H9 (cell line): ENCODE data around the gene CYB561D1. TPM values are rescaled to one million over a fixed set of nuclear protein-coding genes. Genes with fewer than 3 reads are reported as not detected.

Experiments used
- DNase-seq: peaks from one replicate; pipeline ENCODE4 v3.0.0-alpha.2; 2017
- H2AFZ ChIP-seq: one replicate; pipeline ENCODE4 v1.6.1; 2013; ENCODE audit warnings: mild to moderate bottlenecking, low read length, control low read depth, moderate library complexity
- H2AK5ac ChIP-seq: 2 replicates; pipeline ENCODE4 v1.6.1; 2013; ENCODE audit warnings: low read length, control low read depth, mixed read lengths; ENCODE audit not compliant: insufficient read length
- H2BK120ac ChIP-seq: one replicate; pipeline ENCODE4 v1.6.1; 2013; ENCODE audit warnings: low read depth, mild to moderate bottlenecking, low read length, control low read depth, inconsistent platforms; ENCODE audit not compliant: poor library complexity, severe bottlenecking
- H2BK12ac ChIP-seq: 2 replicates; pipeline ENCODE4 v1.6.1; 2013; ENCODE audit warnings: low read length, control low read depth, mixed read lengths, low read depth; ENCODE audit not compliant: insufficient read length
- H2BK15ac ChIP-seq: 2 replicates; pipeline ENCODE4 v1.6.1; 2013; ENCODE audit warnings: low read depth, low read length, control low read depth
- H2BK20ac ChIP-seq: one replicate; pipeline ENCODE4 v1.6.1; 2013; ENCODE audit warnings: low read depth, mild to moderate bottlenecking, low read length, control low read depth, inconsistent platforms; ENCODE audit not compliant: poor library complexity, severe bottlenecking
- H2BK5ac ChIP-seq: 2 replicates; pipeline ENCODE4 v1.6.1; 2013; ENCODE audit warnings: low read length, control low read depth, mixed read lengths; ENCODE audit not compliant: insufficient read length
- H3K14ac ChIP-seq: 2 replicates; pipeline ENCODE4 v1.6.1; 2013; ENCODE audit warnings: low read length, control low read depth; ENCODE audit not compliant: insufficient read depth
- H3K18ac ChIP-seq: 2 replicates; pipeline ENCODE4 v1.6.1; 2013; ENCODE audit warnings: low read depth, mild to moderate bottlenecking, mixed read lengths, low read length, control low read depth; ENCODE audit not compliant: insufficient read length
- H3K23ac ChIP-seq: 2 replicates; pipeline ENCODE4 v1.6.1; 2013; ENCODE audit warnings: low read length, control low read depth, mixed read lengths, low read depth; ENCODE audit not compliant: insufficient read length
- H3K23me2 ChIP-seq: 2 replicates; pipeline ENCODE4 v1.6.1; 2013; ENCODE audit warnings: low read depth, mild to moderate bottlenecking, mixed read lengths, low read length, control low read depth; ENCODE audit not compliant: insufficient read length, poor library complexity, severe bottlenecking
- H3K27ac ChIP-seq: 2 replicates; pipeline ENCODE4 v1.5.1; 2013; ENCODE audit warnings: low read length, control low read depth, mixed read lengths, low read depth; ENCODE audit not compliant: insufficient read length
- H3K27me3 ChIP-seq: 2 replicates; pipeline ENCODE4 v1.6.1; 2013; ENCODE audit warnings: low read length, control low read depth, inconsistent platforms; ENCODE audit not compliant: insufficient read depth
- H3K4ac ChIP-seq: 2 replicates; pipeline ENCODE4 v1.6.1; 2013; ENCODE audit warnings: low read depth, mild to moderate bottlenecking, control low read depth, inconsistent platforms, low read length, moderate library complexity
- H3K4me1 ChIP-seq: 2 replicates; pipeline ENCODE4 v1.6.1; 2013; ENCODE audit warnings: low read length, control low read depth, inconsistent platforms; ENCODE audit not compliant: insufficient read depth
- H3K4me2 ChIP-seq: 2 replicates; pipeline ENCODE4 v1.6.1; 2013; ENCODE audit warnings: low read length, control low read depth, mixed read lengths; ENCODE audit not compliant: insufficient read length, insufficient read depth
- H3K56ac ChIP-seq: 2 replicates; pipeline ENCODE4 v1.6.1; 2013; ENCODE audit warnings: low read depth, mild to moderate bottlenecking, mixed read lengths, low read length, control low read depth; ENCODE audit not compliant: insufficient read length
- H3K79me1 ChIP-seq: 2 replicates; pipeline ENCODE4 v1.6.1; 2013; ENCODE audit warnings: low read depth, mild to moderate bottlenecking, moderate library complexity, low read length, control low read depth, inconsistent platforms; ENCODE audit not compliant: insufficient read depth, poor library complexity, severe bottlenecking
- H3K79me2 ChIP-seq: 2 replicates; pipeline ENCODE4 v1.6.1; 2013; ENCODE audit warnings: low read length, control low read depth, inconsistent platforms; ENCODE audit not compliant: insufficient read depth
- H3K9ac ChIP-seq: 2 replicates; pipeline ENCODE4 v1.6.1; 2013; ENCODE audit warnings: low read length, control low read depth, mixed read lengths; ENCODE audit not compliant: insufficient read length; ENCODE audit errors: extremely low read depth
- H3K9me3 ChIP-seq: one replicate; pipeline ENCODE4 v1.6.1; 2013; ENCODE audit warnings: low read depth, low read length, inconsistent platforms; ENCODE audit not compliant: control insufficient read depth
- H3T11ph ChIP-seq: one replicate; pipeline ENCODE4 v1.6.1; 2013; ENCODE audit warnings: mild to moderate bottlenecking, low read length, control low read depth, inconsistent platforms
- H4K20me1 ChIP-seq: one replicate; pipeline ENCODE4 v1.6.1; 2013; ENCODE audit not compliant: control insufficient read depth, insufficient read length, insufficient read depth
- H4K5ac ChIP-seq: 2 replicates; pipeline ENCODE4 v1.6.1; 2013; ENCODE audit warnings: low read depth, mild to moderate bottlenecking, mixed read lengths, low read length, control low read depth; ENCODE audit not compliant: insufficient read length
- H4K8ac ChIP-seq: replicated peaks from 2 replicates; pipeline ENCODE4 v1.6.1; 2013; ENCODE audit warnings: low read length, control low read depth, mixed read lengths, low read depth; ENCODE audit not compliant: insufficient read length
- H4K91ac ChIP-seq: 2 replicates; pipeline ENCODE4 v1.6.1; 2013; ENCODE audit warnings: low read depth, mild to moderate bottlenecking, moderate library complexity, mixed read lengths, low read length, control low read depth; ENCODE audit not compliant: insufficient read length
- H3K27ac Mint-ChIP-seq, 3 experiments: 2 replicates in 2 of 3; 3 replicates in 1 of 3; pipeline ENCODE4 v1.8.0; 2020 to 2021; ENCODE audit warnings: mixed read lengths in 3 of 3, mild to moderate bottlenecking in 1 of 3, moderate library complexity in 1 of 3
- H3K27me3 Mint-ChIP-seq: 2 replicates; pipeline ENCODE4 v1.8.0; 2021; ENCODE audit warnings: low read depth, mild to moderate bottlenecking, moderate library complexity, mixed read lengths
- H3K36me3 Mint-ChIP-seq, 3 experiments: 2 replicates in 2 of 3; 3 replicates in 1 of 3; pipeline ENCODE4 v1.8.0; 2020 to 2021; ENCODE audit warnings: low read depth in 3 of 3, mixed read lengths in 3 of 3; ENCODE audit not compliant: insufficient read depth in 1 of 3
- H3K4me1 Mint-ChIP-seq, 2 experiments: 2 replicates each; pipeline ENCODE4 v1.8.0; 2020; ENCODE audit warnings: mixed read lengths in 2 of 2
- H3K4me3 Mint-ChIP-seq, 2 experiments: 2 replicates in 1 of 2; 3 replicates in 1 of 2; pipeline ENCODE4 v1.8.0; 2020 to 2021; ENCODE audit warnings: mild to moderate bottlenecking in 2 of 2, mixed read lengths in 2 of 2, moderate library complexity in 1 of 2
- H3K9me3 Mint-ChIP-seq, 2 experiments: 2 replicates in 1 of 2; 3 replicates in 1 of 2; pipeline ENCODE4 v1.8.0; 2020; ENCODE audit warnings: mild to moderate bottlenecking in 2 of 2, mixed read lengths in 2 of 2, moderate library complexity in 1 of 2
- CTCF ChIP-seq: fragments of 200-600 bp; sonication (generic); conservative IDR thresholded peaks from 3 replicates; pipeline ENCODE4 v1.8.0; 2021; ENCODE audit warnings: antibody characterized with exemption, mild to moderate bottlenecking
- WGBS: extraction: QIAGEN DNeasy Blood & Tissue Kit; methylation state at CpG from one replicate; pipeline ENCODE4 v1.1.7; 2013; ENCODE audit warnings: missing lambda C conversion rate, low lambda C conversion rate, mixed read lengths; ENCODE audit not compliant: insufficient read length; ENCODE audit errors: extremely low coverage; 5-methylcytosine and 5-hydroxymethylcytosine counted together
- total RNA-seq: library from RNA; stranded (reverse); gene quantifications from 2 replicates; pipeline ENCODE4 v1.2.1, GENCODE V29; 2021

The CYB561D1 gene
- total RNA-seq, 1 experiment from 2014 or later, result 6.5 TPM

- no peak overlapping the region for H3K18ac ChIP-seq
- peaks cover 3% of the 10 kb centered on the region; the same call in 1 of the 2 replicates for H3K79me2 ChIP-seq
- no peak overlapping the region for H3K9ac ChIP-seq
- H2BK15ac ChIP-seq, result no peak overlapping the region
- H3K4me1 ChIP-seq, result no peaks in the 10 kb centered on the region; the same call in 1 of the 2 replicates
- H2AFZ ChIP-seq, result no peak overlapping the region
- no peak overlapping the region for H3K27ac ChIP-seq
- H3K4ac ChIP-seq, result no peak overlapping the region
- no peak overlapping the region for H3K4me3 Mint-ChIP-seq
- no peaks in the 10 kb centered on the region for H3K9me3 Mint-ChIP-seq
- no peak overlapping the region for H2BK120ac ChIP-seq
- H3K27me3 Mint-ChIP-seq, result peaks cover 4% of the 10 kb centered on the region
- TF ChIP-seq CTCF, result no peak
- H3K23ac ChIP-seq, result no peak overlapping the region
- no peaks in the 10 kb centered on the region for H3K9me3 ChIP-seq
- H4K20me1 ChIP-seq, result no peaks in the 10 kb centered on the region
- no peak overlapping the region for H2BK20ac ChIP-seq
- H3T11ph ChIP-seq, result no peak overlapping the region
- no peak overlapping the region for H2BK5ac ChIP-seq
- no peak overlapping the region for H2BK12ac ChIP-seq
- no peak for DNase-seq
- no CpG with 5 or more reads among the region's 14 CpGs for WGBS
- H3K36me3 Mint-ChIP-seq, result no peaks in the 10 kb centered on the region; a peak in 1 of 7 replicates
- H3K23me2 ChIP-seq, result peaks cover 7% of the 10 kb centered on the region
- H3K14ac ChIP-seq, result no peak overlapping the region; the same call in 1 of the 2 replicates
- no peak overlapping the region for H2AK5ac ChIP-seq
- H4K91ac ChIP-seq, result no peak overlapping the region
- H4K8ac ChIP-seq, result no peak overlapping the region
- H3K56ac ChIP-seq, result no peak overlapping the region
- no peak overlapping the region for H3K27ac Mint-ChIP-seq
- H3K79me1 ChIP-seq, result no peaks in the 10 kb centered on the region
- H3K4me1 Mint-ChIP-seq, result peaks cover 26 to 40% of the 10 kb centered on the region in 2 experiments
- no peak overlapping the region for H3K4me2 ChIP-seq
- H4K5ac ChIP-seq, result no peak overlapping the region
- H3K27me3 ChIP-seq, result no peaks in the 10 kb centered on the region
These were observed 50.3 kb downstream of the CYB561D1 start for GRCh38 chr1:109543988-109544735.
